Spinal cord (tissue), 10 donors: ENCODE data around the gene CEP78. TPM values are rescaled to one million over a fixed set of nuclear protein-coding genes. Genes with fewer than 3 reads are reported as not detected.
A peak's percentile ranks its signal among the peaks of the same experiment; 100 is the strongest.

Source experiments
- DNase-seq, 6 donors: peaks; one replicate each; pipeline versions ENCODE4 v3.0.0 to v3.0.0-alpha.2; 2013 to 2015; ENCODE audit warnings: low spot score in 6 of 6, low read depth in 4 of 6
- H3K27ac ChIP-seq: one replicate; pipeline ENCODE4 v1.5.1; 2013; ENCODE audit warnings: low read depth, low read length, control low read depth
- H3K27me3 ChIP-seq: one replicate; pipeline ENCODE4 v1.6.1; 2013; ENCODE audit warnings: low read length; ENCODE audit not compliant: control insufficient read depth, insufficient read depth
- H3K36me3 ChIP-seq: one replicate; pipeline ENCODE4 v1.6.1; 2013; ENCODE audit warnings: low read length; ENCODE audit not compliant: control insufficient read depth, insufficient read depth
- H3K4me1 ChIP-seq: one replicate; pipeline ENCODE4 v1.6.1; 2013; ENCODE audit warnings: low read length; ENCODE audit not compliant: control insufficient read depth, insufficient read depth
- H3K4me3 ChIP-seq: one replicate; pipeline ENCODE4 v1.5.1; 2013; ENCODE audit warnings: low read depth, low read length, control low read depth
- H3K9me3 ChIP-seq: one replicate; pipeline ENCODE4 v1.6.1; 2013; ENCODE audit warnings: low read length; ENCODE audit not compliant: control insufficient read depth, insufficient read depth
- WGBS: methylation state at CpG from one replicate; pipeline ENCODE4 v1.1.5; 2013; ENCODE audit warnings: missing lambda C conversion rate; ENCODE audit not compliant: insufficient coverage; 5-methylcytosine and 5-hydroxymethylcytosine counted together
- polyA plus RNA-seq, 2 donors: library from polyadenylated mRNA; unstranded; fragments of 120-200 nt; gene quantifications; one replicate each; pipeline ENCODE4 v1.2.1, GENCODE V29; 2013; ENCODE audit not compliant: insufficient read length in 2 of 2
- total RNA-seq, 2 donors: library from RNA; depleted of rRNA in 1 of 2; stranded (reverse); fragments of 120-200 nt in 1 of 2; fragments of >200 nt in 1 of 2; gene quantifications; one replicate each; pipeline versions ENCODE4 v1.2.3 to v1.2.4, GENCODE V29; 2013 to 2014
- donor health status: healthy.

The CEP78 gene
- total and polyA plus RNA-seq, 4 donors, result 34.2 to 57.2 (median 41.9) TPM

DNA sequence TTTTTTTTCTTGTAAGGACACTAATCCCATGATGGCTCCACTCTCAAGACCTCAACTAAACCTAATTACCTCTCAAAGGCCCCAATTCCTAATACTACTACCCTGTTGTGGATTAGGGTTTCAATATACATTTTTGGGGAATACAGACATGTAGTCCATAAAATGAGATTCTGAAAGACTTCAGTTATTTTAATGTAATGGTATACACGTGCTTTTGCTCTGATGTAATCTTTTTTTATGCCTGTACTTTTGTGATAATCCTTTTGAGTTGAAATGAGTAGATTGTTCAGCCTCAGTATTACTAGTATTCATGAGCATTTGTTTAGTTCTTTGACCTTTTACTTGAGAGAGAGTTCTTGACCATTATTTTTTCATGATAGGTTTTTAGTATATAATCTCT is 9.5 kb downstream of the CEP78 start:
- Histone ChIP-seq H3K27ac (no peak overlapping the region), H3K36me3 (peaks cover 12% of the 10 kb centered on the region), H3K4me1 (no peaks in the 10 kb centered on the region), H3K27me3 (no peaks in the 10 kb centered on the region), H3K4me3 (no peak overlapping the region), H3K9me3 (no peaks in the 10 kb centered on the region)
- DNase-seq, result no peak
- WGBS, result no CpG with 5 or more reads among the region's 1 CpG

GRCh38 chr9:78248635-78249034 is 12.8 kb downstream of the CEP78 start:
- Histone ChIP-seq H3K9me3 (no peaks in the 10 kb centered on the region), H3K27ac (no peak overlapping the region), H3K4me1 (no peaks in the 10 kb centered on the region), H3K4me3 (no peak overlapping the region), H3K27me3 (no peaks in the 10 kb centered on the region), H3K36me3 (peaks cover 11% of the 10 kb centered on the region)
- no peak for DNase-seq
- WGBS, result no CpG with 5 or more reads among the region's 1 CpG

DNA sequence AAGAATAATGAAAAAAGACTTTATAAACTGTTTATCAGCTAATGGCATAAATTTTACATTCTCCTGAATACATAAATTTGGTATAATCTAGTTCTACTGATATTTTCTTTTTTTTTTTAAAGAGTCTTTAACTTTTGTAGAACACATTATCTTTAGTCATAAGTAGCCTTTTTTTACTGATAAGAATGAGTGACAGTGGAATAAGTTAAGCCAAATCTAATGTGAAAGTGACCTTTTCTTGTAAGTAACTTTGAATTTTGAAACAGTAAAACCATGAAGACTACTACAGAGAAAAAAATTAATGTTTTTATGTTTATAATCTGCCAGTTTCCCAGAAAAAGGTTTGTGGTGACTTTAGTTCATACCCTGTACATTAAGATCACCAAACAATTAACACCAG is 13.7 kb downstream of the CEP78 start:
- H3K9me3 ChIP-seq, result no peaks in the 10 kb centered on the region
- no peak for DNase-seq
- no peaks in the 10 kb centered on the region for H3K27me3 ChIP-seq
- peaks cover 6% of the 10 kb centered on the region for H3K36me3 ChIP-seq
- H3K4me3 ChIP-seq, result no peak overlapping the region
- no peak overlapping the region for H3K27ac ChIP-seq
- H3K4me1 ChIP-seq, result no peaks in the 10 kb centered on the region

DNA sequence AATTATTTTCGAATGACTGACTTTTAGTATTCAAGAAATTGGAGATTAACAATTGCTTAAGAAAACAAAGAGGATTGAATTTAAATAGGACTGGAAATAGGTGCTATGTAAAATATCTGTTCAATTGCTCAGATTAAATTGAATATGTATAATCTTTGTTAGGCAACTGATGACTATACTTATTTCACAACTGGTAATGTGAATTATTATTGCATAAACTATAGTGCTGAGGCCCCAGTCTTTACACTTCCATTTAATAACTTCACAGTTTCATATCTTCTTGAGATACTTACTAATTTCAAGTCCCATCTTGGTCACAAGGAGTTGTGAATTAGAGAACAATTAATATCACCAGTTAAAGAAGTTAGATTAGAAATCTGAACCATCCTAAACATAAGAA is 16.7 kb downstream of the CEP78 start:
- Histone ChIP-seq H3K4me1 (no peaks in the 10 kb centered on the region), H3K27me3 (no peaks in the 10 kb centered on the region), H3K27ac (no peak overlapping the region), H3K9me3 (no peaks in the 10 kb centered on the region), H3K4me3 (no peak overlapping the region), H3K36me3 (peaks cover 4% of the 10 kb centered on the region)
- DNase-seq, result no peak
- no CpG with 5 or more reads among the region's 1 CpG for WGBS

- 50% methylated on average over 2 of the region's 4 CpGs for WGBS
- H3K27me3 ChIP-seq, result no peaks in the 10 kb centered on the region
Measured at GRCh38 chr9:78253285-78253684, 17.4 kb downstream of the CEP78 start.

GRCh38 chr9:78261403-78262001 is 25.6 kb downstream of the CEP78 start:
- Histone ChIP-seq H3K27ac (no peak overlapping the region), H3K36me3 (peaks cover 7% of the 10 kb centered on the region), H3K9me3 (no peaks in the 10 kb centered on the region), H3K4me1 (no peaks in the 10 kb centered on the region), H3K27me3 (no peaks in the 10 kb centered on the region), H3K4me3 (no peak overlapping the region)
- peak in 3 of 6 donors; percentile 39 to 83 (median 69) for DNase-seq
- WGBS, result no CpG with 5 or more reads among the region's 2 CpGs

More at GRCh38 chr9:78253285-78253684, 17.4 kb downstream of the CEP78 start:
- no peaks in the 10 kb centered on the region for H3K9me3 ChIP-seq
- no peak for DNase-seq
- no peaks in the 10 kb centered on the region for H3K4me1 ChIP-seq
- no peak overlapping the region for H3K27ac ChIP-seq
- peaks cover 4% of the 10 kb centered on the region for H3K36me3 ChIP-seq
- H3K4me3 ChIP-seq, result no peak overlapping the region

DNA sequence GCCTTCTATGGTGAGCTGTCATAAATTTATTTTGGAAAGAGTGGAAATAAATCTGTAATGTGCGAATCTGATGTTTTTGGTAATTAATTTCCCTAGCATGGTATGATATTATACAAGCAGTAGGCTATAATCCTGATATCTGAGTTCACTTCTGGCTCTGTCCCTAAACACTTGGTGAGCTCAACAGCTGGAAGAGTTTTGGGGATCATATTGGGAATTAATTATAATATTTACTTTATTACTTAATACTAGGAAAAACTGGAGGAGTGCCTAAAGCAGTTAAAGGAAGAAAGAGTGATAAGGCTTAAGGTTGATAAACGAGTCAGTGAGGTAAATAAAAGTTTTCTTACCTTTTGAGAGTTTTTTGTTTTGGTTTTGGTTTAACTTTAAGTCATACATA is 26.8 kb downstream of the CEP78 start:
- H3K36me3 ChIP-seq, result peaks cover 8% of the 10 kb centered on the region
- no peak for DNase-seq
- WGBS, result no CpG with 5 or more reads among the region's 2 CpGs
- H3K27me3 ChIP-seq, result no peaks in the 10 kb centered on the region
- no peaks in the 10 kb centered on the region for H3K4me1 ChIP-seq
- no peak overlapping the region for H3K27ac ChIP-seq
- no peak overlapping the region for H3K4me3 ChIP-seq
- no peaks in the 10 kb centered on the region for H3K9me3 ChIP-seq

DNA sequence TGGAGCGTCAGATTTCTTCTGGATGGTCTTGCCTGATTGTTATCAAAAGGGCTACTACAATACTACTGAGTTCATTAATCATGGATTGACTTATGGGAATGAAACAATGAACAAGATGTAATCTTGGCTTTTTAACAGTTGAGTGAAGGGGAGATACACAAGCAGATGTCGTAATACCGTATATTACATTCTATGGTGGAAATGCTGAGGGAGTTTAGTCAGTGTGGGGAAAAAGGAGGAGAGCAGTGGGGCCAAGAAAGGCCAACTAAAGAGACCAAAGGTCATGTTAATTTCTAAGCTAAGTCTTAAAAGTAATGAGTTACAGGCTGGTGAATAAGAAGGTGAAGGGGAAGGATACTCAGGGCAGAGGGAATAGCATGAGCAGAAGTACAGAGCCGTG is 32.0 kb downstream of the CEP78 start:
- Histone ChIP-seq H3K4me1 (no peaks in the 10 kb centered on the region), H3K27me3 (no peaks in the 10 kb centered on the region), H3K4me3 (no peak overlapping the region), H3K36me3 (peaks cover 21% of the 10 kb centered on the region), H3K27ac (no peak overlapping the region), H3K9me3 (no peaks in the 10 kb centered on the region)
- DNase-seq, result no peak
- WGBS, result 91% methylated on average over 3 of the region's 4 CpGs

- no peaks in the 10 kb centered on the region for H3K27me3 ChIP-seq
- no peaks in the 10 kb centered on the region for H3K9me3 ChIP-seq
- H3K4me3 ChIP-seq, result no peak overlapping the region
- peaks cover 25% of the 10 kb centered on the region for H3K36me3 ChIP-seq
- peak in 1 of 6 donors; percentile 13 for DNase-seq
- no peak overlapping the region for H3K27ac ChIP-seq
- H3K4me1 ChIP-seq, result no peaks in the 10 kb centered on the region
Measured at GRCh38 chr9:78269784-78270183, 33.9 kb downstream of the CEP78 start.

- DNase-seq, result no peak
- Histone ChIP-seq H3K27me3 (no peaks in the 10 kb centered on the region), H3K4me1 (no peaks in the 10 kb centered on the region), H3K4me3 (no peak overlapping the region), H3K36me3 (peaks cover 20% of the 10 kb centered on the region), H3K27ac (no peak overlapping the region), H3K9me3 (no peaks in the 10 kb centered on the region)
Measured at GRCh38 chr9:78272307-78272706, 36.4 kb downstream of the CEP78 start.
